DMS79 (cell line): ENCODE results near the gene SQSTM1.

Experiments used
- DNase-seq: peaks from one replicate; lab custom pipeline; 2025; lab: John Stamatoyannopoulos, UW

SQSTM1 gene

DNA sequence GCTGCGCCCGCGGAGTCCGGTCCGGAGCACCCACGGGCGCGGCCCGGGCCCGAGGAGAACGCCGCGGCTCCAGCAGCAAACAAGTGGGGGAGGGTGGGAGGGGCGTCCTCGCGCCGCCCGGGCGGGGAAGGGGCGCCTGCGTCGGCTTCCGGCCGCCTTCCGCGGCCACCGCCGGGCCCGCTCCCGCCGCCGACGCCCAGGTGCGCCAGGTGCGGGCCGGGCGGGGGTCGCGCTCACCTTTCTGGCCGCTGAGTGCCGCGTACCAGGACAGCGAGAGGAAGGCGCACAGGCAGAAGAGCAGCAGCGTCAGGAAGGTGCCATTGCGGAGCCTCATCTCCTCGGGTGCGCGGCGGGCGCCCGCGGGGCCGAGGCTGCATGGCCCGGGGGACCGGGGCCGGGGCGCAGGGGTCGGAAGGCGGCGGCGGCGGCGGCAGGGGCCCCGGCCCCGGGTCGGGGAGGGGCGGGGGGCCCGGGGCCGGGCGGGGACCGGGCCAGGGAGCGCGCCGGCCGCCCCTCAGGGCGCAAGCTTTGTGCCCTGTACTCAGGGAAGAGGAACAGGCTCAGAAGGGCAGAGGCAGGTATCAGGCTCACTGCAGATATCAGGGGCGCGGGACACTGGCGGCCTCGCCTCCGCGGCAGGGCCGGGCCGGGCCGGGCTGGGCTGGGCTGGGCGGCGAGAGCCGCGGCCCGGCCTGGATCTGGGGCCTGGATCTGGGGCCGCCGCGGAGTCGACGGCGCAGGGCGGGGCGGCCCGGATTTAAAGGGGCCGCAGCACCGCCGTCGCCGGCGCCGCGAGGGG is 14.3 kb upstream of the SQSTM1 start, which contains the start of gene MGAT4B:
TSS of gene MGAT4B (minus strand) at position 617 of the 799 bp plus-strand sequence. CDS start at position 334, 283 bp downstream.
- DNase-seq = peak; percentile 10

DNA sequence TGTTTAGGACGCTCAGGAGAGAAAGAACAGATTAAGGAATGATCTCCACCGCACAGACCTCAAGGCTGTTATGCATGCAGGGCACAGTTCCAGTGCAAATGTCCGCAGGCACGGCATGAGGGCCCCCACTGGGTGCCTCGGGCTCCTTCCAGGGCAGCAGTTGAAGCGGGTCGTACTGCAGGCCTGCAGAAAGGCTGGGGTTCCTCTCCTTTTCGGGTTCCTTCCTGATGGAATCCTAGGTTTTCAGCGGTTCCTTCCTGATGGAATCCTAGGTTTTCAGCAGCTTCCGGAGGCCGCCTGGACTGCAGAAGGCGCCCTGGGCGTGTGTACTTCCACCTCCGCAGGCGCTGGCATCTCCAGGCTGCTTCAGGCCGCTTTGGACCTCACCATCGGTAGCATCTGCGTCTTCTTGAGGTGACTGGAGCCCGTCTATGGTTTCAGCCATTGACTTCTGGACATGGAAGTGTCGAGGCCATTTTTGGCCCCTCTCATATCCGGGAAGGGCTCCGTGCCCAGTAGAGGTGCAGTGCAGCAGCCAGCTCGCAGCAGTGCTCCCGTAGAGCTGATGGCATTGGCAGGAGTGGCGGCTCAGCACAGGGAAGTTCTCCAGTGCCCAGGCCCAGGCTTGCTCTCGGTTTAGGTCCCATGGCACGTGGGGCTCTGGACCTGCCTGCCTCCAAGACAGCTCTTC is 8.4 kb upstream of the SQSTM1 start:
- no peak for DNase-seq

DNA sequence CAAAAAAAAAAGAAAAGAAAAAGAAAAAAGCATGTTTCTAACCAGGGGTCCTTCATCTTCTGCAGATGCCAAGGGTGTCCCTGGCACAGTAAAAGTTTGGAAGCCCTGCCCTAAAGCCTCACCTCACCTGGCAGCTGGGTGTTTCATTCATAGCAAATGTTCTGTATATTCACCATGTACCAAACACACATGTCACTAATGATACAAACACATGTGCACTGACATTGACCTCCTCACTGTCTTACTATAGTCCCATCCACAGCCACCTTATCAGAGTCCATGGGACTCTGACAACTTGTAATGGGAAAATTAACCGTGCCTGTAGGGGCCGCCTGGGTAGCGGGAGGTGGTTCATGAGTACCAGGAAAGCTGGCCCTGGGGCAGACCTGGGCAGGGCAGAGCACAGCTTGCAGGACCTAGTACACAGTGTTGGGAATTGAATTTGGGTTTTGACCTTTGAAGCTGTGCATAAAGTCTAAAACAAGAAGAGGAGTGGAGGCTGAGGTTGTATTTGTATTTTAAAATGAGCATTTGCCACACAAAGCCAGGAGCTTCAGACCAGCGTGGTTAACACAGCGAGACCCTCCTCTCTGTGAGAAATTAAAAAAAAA is 7.6 kb upstream of the SQSTM1 start:
- no peak for DNase-seq

DNA sequence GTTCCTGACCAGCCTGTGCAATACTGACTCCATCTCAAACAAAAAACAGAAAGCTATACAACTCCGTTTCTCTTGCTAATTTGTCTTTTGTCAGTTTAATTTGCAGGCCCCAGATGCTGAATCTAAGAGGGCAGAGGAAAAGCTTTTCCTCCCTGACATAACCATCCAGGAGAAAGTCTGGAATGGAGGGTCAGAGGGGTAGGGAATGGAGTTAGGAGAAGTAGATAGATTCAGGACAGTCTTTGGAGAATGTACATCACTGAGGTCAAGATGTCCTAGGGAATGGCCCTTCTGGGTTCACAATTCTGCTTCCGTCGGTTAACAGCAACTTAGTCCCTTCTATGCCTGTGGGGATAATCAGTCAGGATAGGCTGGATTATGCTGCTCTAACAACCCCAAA is 6.6 kb upstream of the SQSTM1 start:
- DNase-seq = no peak

DNA sequence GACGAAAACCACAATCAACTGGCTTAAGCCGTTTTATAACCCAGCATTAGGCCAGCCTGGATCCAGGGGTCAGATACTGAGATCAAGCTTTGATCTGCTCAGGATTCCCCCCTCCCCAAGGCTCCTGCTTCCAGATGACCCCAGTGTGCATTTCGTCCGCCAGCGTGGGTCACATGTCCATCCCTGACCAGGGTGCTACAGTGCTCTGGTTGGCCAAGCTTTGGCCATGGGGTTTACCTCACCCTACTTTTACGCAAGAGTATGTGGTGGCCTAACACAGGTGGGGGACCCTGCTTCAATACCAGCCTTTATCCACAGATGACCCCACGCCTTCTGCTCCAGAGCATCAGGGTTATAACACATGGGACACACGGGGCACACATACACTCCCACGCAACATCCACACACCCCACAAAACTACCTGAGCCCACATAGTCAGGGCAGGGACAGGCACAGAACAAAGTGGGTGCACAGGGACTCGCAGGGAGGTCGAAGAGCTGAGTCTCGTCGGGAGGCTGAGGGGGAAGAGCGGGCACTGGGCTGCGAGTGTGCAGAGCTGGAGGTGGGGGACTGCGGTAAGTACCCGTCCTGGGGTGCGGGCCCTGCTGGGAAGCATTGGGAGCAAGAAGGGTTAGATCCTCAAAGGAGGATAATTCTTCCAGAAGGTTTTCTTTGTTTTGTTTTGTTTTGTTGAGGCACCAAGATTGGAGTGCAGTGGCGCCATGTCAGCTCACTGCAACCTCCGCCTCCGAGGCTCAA is 5.0 kb upstream of the SQSTM1 start:
- no peak for DNase-seq

DNA sequence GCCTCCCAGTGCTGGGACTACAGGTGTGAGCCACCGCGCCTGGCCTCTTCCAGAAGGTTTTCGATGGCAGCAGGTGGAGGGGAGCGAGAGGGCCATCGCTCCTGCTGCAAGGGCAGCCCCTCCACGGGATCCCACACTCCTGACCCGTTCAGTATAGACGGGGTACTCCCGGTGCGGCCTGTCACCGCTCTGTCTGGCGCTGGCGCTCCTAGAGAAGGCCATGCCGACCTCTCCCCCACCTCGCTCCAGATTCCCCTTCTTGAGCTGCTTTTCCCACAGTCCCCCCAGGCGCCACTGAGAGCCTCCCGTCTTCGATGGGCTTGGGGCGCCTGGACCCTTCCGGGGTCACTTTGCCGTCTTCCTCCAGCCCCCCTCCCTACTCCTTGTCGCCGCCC is 4.3 kb upstream of the SQSTM1 start:
- DNase-seq = no peak

DNA sequence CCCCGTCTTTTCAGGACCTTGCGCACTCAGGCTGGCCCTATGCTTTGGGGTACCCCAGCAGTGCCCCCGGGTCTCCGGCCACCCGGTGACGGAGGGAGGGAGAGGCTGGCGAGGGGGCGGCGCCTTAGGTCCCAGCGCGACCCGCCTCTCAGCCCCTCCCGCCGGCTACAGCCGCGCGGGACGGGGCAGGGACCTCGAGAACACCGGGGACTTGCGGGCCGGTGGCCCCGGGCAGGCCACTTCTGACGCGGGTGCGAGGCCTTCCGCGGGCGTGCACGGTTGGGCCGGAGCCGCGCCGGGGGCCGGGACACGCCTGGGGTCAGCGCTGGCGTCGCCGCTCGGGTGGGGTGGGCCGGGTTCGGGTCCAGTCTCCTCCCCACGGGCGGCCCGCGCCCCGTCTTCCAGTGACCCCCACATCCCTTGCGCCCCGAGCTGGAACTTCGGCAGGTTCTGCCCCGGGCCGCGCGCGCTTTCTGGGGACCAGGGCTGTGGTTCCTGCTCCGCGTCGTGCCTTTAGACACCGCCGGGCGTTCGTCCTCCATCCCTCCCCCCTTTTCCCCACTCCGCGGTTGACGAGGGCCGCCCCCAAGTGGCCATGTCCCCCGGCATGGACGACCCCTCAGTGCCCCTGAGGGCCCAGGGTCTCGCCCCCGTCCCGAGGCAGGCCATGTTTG is 3.8 kb upstream of the SQSTM1 start:
- DNase-seq = no peak

DNA sequence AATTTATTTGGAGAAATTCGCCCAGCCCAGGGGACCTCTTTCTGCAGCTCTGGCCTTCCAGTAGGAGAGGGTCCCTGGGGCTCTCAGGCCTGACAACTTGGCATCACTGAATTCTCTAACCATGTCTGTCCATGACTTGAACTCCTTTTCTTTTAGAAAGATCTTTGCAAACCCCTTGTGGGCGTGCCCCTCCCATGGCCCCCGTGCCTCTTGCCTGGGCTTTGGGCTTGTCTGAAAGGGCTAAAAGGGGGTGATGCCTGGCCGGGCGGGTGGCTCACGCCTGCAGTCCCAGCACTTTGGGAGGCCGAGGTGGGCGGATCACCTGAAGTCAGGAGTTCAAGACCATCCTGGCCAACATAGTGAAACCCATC is 3.2 kb upstream of the SQSTM1 start:
- no peak for DNase-seq

DNA sequence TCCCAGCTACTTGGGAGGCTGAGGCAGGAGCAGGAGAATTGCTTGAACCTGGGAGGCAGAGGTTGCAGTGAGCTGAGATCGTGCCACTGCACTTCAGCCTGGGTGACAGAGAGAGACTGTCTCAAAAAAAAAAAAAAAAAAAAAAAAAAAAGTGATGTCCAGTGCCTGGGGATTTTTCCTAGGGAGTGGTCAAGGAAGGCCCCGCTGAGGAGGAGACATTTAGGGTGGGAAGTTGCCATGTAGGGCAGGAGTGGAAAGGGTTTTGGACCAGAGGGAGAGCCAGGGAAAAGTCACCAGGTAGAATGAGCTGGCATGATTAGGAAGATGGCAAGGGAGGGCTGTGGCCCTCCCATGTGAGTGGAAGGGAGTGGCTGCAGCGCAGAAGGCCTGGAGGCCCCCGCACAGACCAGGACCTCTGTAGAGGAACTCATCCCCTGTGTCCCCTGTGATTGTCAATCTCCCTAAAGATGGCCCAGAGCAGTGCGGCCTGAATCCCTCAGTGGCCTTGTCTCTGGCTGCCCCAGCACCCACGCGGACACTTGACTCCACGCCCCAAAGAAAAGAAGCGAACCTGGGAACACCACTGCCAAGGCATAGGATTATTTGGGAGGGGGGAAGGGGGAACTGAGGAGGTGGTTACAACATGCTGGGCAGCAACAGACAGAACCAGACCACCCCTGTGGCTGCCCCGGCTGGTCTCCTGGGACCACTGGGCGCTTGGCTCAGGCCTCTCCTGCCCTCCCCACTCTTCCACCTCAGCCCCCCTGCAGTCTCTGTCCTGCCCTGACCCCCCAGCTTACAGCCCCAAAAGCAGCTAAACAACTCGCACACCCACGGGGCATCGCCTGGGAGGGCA is 2.6 kb upstream of the SQSTM1 start:
- DNase-seq = no peak

DNA sequence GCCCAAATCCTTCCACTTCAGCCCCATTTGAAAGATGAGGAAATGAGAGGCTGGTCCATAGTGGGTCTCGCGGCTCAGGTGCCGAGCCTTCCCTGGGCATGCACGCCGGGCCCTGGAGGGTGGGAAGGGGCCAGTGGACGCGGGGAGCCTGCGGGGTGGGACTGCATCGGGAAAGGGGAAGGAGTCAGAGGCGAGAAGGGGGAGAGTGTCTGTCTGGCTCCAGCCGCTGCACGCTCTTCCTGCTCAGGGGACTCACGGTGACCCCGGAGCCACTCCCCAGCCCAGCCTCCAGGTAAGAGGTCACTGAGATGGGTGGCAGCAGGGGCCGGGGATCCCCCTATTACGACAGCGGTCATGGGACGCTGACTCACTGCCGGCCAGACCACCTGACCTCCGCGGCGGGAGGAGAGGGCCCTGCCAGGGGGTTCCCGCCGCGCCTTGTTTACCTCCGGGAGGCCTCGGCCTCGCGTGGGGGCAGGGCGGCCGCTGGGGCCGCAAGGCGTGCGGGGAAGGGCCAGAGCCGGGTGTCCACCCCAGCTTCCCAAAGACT is 1.9 kb upstream of the SQSTM1 start:
- DNase-seq = peak; percentile 59

DNA sequence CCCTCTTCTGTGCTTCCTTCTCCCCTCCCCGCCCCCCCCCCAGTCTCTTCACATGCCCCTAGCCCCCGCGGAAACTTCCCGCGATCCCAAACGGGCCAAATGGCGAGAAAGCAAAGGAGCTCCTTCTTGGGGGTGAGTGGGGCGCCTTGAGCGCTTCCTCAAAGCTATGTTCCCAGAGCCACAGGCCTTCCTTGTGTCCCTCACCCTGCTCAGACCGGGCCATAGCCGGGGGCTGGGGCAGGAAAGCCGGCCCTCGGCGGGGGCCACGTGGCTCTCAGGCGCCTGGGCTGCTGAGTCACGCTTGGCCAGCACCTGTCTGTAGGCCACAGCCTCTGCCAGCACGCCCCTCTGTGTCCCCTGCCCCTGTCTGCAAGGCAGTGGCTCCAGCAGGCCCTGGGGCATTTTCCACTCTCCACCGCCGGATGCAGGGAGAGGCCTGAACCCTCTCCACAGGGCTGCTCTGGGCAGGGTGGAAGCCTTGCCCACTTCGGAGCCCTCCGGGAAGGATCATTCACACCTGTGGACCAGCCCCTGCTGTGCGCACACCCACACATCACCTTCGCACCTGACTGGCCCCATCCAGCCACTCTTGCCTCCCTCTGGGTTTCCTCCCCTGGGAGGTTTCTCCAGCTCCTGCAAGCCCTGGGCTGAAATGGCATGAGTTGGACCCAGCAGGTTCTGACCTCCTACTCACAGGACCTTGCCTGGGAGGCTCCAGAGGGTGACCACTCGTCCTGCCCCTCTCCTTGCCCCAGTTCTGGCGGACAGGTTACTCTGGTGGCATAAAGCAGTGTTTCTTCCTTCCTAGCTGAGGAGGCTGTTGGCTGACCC is 1.2 kb upstream of the SQSTM1 start:
- peak; percentile 38 for DNase-seq

DNA sequence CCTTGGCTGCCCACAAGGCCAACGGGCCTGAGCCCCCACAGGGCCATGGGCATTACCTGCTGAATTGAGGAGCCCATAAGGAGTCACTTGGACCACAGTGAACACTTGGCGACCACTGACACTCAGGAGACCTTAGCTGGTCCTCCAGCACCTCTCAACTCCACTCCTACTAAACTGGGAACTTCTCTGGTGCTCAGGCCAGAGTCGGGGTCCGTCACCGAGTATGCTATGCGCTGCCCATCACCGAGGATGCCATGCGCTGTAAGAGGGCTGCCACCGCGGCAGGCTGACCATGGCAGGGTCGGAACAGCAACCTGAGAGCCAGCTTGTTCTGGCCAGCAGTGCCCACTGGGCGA is 600 bp upstream of the SQSTM1 start:
- no peak for DNase-seq

DNA sequence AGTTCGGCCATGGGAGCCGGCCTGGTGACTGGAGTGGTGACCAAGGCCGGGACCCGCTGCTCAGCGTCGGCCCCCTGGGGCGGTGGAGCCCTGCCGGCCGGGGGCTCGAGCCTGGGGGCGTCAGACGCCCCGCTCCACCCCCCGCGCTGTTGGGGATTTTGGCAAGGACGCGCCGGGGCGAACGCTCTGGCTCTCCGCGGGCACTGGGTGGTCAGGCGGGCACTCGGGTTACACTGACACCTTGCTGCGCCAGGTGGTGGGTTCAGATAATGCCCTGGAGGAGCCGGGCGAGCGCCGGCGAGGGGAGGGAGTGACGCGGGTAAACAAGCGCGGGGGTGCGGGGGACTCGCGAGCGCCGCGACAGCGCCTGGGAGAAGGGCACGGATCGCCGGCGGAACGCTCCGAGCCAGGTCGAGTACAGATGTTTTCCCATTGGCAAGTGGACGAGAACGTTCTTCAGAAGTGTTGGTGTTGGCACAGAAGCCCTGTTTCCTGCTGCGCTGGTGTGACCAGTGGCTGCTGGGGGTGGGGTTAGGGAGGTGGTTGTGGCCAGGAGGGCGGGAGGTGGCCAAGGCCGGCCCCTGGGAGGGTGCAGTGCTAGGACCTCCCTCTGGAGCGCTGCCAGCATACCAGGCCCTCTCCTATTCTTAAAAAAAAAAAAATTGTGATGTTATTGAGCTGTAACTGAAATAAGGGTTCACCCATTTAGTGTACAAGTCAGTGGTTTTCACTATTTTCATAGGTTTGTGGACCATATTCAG is 773 bp downstream of the SQSTM1 start:
- DNase-seq = peak; percentile 86

DNA sequence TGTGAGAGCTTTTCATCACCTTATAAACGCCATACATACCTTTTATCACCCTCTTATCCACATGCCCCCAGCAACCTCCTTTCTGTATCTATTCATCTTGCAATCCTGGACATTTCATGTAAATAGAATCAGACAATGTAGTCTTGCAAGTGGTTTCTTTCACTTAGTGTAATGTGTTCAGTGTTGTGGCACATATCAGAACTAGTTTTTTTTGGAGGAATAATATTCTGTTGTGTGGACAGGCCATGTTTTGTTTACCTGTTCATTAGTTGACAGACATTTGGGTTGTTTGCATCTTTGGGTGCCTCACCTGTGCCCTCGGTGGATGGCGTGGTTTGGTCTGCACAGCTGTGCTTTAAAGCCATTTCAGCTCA is 1.3 kb downstream of the SQSTM1 start:
- no peak for DNase-seq

DNA sequence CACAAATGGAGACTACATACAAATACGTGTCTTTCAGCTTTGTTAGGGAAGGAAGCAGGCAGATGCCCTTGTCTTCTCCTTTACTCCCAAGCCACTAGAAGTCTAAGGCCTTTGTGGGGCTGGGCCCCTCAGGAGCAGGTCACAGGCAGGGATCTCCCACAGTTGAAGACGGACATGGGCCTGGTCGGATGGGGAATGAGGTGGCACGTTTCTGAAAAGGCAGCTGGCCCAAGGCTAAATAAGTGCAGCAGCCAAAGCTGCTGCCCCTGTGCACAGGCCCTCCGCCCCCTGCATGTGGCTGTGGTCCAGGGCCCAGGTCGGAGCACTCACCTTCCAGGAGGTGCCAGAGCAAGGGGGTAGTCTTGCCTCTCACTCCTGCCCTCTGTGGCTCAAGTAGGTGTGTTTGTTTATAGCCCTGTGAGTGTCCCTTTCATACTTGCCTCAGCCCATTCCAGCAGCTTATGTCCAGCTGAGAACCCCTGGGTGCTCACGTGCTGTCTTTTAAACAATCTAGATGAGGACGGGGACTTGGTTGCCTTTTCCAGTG is 1.8 kb downstream of the SQSTM1 start:
- no peak for DNase-seq

DNA sequence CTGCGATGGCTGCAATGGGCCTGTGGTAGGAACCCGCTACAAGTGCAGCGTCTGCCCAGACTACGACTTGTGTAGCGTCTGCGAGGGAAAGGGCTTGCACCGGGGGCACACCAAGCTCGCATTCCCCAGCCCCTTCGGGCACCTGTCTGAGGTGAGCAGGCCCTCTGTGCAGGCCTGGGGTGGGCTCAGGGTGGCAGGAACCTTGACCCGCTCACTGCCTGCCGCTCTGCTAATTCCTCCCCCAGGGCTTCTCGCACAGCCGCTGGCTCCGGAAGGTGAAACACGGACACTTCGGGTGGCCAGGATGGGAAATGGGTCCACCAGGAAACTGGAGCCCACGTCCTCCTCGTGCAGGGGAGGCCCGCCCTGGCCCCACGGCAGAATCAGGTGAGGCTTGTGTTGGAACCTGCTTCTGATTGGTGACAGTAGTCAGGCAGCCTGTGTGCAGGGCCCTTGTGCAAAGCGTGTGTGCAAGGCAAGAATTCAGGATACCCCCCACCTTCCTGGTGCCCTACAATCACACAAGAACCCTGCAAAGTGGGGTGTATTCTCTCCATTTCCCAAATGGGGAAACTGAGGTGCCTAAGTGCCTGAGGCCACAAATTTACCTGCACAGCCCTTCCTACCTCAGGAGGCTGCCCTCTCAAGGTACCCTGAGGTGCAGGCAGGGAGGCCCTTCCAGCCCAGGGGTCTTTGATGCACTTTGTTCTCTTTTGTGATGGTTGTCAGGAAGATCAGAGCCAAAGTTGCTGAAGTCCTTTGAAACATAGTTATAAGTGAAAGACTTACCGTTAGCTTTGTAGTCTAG is 3.4 kb downstream of the SQSTM1 start:
- DNase-seq = no peak

DNA sequence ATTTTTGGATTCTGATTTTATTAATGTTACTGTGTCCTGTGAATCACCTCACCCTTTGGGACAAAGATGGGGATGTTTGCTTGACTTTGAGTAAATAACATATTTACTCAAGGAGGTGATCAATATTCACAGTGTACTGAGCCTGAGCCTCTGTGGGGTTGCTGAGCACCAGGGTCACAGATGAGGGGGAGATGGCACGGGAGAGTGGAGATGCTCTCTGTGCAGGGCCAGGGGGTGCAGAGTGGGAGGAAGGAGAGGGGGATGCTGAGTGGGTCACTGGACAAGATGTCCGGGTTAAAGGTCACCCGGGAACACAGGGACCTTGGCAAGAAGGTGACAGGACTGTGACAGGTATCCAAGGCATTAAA is 4.0 kb downstream of the SQSTM1 start:
- no peak for DNase-seq

DNA sequence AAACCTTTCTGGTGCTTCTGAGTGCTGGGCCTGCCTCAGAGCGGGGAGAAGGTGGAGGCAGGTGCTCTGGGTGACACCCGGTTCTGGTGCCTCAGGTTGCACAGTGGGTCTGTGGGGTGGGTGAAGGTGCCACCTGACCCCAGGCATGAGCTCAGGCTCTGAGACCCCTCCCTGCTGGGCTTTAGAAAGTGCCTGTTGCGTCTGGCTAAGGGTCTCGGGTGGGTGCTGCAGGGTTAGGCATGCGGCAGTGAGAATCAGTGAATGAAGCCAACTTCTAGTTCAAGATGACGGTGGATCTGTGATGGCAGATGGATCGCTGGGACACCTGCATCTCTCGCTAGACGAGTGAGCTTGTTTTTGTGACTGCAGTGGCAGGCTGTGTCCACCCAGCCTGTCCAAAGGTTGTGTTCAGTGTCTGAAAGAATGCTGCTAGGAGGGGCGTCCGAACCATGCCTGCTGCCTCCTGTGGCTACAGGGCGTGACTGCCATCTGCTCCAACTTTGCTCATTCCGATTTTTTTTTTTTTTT is 5.0 kb downstream of the SQSTM1 start:
- DNase-seq = no peak
